ENCODE measurements around the gene CAMTA1.
"Not testable (repeated sequence)": the region's sequence is repeated elsewhere in the genome, so short reads cannot be mapped to it uniquely, and the experiment has no call there.

CAMTA1 gene

DNA sequence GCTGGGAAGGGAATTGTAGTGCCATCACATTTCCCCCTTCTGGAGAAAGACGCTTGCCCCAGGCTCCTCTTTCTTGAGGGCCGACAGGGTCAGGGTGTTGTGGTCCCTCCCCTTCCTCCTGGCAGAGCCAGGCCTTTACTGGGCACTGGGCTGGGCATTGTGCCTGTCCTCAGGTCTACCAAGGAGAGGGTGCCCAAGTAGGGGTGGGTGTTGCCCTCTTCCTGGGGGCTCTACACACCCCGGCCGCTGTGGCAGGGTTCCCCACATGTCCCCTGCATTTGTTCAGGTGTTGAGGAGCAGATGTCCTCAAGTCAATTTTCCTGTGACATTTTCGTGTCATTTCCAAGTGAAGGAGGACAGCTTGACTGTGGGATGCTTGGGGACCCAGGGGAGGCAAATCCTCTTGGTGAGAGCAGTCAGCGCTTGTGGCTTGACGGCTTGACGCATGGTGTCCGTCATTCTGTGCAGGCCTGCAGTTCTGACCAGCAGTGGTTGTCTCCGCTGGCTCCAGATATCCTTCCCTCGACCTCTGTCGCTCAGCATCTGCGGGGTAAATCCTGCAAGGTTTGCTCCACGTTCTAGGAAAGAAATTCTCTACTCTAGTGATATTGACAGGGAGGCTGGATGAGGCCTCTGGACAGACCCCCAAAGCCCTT lies 804.0 kb downstream of the CAMTA1 start:
- no peak for DNase-seq

DNA sequence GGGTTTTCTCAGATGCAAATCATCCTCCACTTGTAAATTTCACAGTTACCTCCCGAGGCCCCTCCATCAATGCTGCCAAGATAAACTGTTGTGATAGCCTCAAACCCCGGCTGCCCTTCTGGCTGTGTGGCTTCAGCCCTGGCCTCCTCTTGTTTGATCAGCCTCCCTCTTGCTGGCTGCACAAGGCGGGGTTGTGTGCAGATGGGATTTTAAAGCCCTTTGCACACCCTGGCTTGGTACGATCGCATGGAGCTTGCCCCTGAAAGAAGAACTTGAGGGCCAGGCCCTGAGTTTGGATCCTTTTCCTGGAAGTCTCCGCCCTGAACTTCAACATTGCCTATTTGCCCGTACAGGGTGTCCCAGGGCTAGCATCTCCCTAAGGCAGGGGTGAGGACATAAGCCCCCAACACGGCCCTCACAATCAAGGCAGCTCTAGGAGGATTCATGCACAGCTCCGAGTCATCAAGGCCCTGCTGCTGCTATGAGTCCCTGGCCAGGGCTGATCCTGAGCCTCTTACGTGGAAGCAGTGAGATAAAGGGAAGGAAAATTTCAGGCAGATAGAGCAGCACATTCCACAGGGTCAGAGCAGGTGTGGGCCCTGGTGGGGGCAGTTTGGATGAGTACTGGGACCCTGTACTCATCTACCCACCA lies 804.6 kb downstream of the CAMTA1 start:
- no peak for DNase-seq

DNA sequence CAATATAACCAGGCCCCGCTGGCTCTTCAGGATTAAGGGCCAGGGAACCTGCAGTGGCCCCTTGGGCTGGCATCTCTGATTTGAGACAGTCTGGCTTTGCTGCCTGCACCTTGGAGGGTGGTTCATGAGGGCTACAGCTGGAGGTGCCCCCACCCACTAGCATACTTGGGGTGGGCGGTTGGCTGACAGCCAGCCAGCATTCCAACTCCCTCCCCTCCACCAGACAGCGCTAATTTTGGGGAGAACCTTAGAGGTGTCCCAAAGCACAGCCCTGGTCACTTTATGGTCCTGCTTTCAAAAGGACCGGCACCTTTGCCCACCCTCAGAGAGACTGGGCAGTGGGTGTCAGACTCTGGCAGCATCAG lies 805.2 kb downstream of the CAMTA1 start:
- no peak for DNase-seq

DNA sequence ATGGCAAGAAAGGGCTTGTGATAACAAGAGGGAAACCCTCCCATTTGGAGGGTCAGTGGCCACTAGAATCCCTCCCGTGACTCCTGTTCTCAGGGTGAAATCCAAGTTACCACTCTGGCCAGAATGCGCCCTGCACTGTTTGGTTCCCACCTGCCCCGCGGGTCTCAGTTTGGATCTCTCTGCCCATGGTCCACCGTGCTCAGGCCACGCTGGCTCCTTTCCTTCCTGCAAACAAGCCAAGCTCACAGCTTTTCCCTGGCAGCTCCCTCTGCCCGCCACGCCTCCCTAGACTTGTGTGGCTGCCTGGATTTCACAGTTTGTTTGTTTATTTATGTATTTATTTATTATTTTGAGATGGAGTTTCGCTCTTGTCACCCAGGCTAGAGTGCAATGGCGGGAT lies 806.3 kb downstream of the CAMTA1 start:
- DNase-seq = no peak

DNA sequence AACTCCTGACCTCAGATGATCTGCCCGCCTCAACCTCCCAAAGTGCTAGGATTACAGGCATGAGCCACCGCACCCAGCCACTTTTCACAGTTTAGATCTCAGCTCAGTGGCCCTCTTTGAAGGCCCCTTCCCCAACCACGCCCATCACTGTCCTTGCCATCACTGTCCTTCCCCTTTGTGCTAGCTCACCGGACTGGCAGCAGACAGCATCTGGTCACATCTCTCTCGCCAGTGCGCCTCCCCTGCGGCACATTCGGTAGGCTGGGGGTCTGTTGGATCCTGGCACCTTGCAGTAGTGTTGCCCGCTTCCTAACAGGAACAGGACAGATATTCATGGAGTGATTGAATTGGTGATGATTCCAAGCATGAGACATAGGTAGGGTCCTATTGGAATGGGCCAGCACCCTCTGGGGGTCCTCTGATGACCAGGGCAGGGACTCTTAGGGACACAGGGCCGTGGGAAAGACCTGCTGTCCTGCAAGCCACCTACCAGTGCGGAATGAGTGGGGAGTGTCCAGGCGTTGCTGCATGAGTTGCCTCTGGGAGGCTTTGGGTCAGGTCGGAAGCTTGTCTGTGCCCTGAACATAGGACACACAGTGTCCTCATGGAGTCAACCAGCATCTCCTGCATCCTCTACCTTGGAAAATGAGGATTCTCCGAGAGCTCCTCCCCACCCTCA lies 807.0 kb downstream of the CAMTA1 start:
- DNase-seq = no peak

DNA sequence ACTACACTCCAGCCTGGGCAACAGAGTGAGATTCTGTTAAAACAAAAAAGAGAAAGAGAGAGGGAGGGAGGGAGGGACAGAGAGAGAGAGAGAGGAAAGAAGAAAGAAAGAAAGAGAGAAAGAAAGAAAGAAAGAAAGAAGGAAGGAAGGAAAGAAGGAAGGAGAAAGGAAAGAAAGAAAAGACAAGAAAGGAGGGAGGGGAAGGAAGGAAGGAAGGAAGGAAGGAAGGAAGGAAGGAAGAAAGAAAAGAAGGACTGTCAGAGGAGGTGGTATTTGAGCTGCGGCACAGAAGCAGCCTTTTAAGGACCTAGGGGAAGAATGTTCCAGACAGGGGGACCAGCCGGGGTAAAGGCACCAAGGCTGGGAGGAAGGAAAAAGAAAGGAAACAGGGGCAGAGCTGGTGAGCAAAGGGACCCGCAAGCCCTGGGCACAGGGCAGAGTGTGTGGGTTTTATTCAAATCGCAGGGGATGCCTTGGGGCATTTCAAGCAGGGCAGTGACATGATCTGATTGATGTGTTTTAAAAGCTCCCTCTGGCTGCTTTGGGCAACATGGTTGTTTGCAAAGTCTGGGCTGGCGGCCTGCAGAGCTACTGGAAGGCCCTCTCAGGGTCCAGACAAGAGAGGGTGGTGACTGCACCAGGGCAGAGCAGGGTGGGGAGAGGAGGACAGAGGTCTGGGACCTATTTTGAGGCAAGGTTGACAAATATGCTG lies 808.9 kb downstream of the CAMTA1 start:
- DNase-seq = no peak

DNA sequence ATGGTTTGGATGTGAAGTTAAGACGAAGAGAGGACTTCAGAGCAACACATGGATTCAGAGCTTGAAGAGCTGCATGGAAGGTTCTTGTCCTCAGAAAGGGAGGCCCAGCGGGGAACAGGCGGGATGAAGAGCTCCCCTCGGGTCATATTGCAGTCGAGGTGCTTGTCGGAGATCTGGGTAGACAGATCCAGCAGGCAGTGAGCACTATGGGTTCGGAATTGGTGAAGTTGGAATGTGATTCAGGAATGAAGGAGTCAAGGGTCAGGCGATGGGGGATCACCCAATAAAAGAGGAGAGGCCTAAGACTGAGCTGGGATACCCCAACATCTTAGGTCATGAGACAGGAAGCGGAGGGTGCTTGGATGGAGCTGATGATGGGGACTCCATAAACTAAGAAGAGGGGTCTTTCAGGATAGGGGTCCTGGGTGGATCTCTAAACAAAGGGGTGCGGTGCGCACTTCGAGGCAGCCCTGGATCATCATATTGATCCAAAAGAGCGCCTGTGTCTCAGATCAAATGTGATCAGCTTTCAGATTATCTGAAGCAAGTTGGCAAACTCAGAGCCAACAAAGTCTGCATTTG lies 809.6 kb downstream of the CAMTA1 start:
- no peak for DNase-seq

DNA sequence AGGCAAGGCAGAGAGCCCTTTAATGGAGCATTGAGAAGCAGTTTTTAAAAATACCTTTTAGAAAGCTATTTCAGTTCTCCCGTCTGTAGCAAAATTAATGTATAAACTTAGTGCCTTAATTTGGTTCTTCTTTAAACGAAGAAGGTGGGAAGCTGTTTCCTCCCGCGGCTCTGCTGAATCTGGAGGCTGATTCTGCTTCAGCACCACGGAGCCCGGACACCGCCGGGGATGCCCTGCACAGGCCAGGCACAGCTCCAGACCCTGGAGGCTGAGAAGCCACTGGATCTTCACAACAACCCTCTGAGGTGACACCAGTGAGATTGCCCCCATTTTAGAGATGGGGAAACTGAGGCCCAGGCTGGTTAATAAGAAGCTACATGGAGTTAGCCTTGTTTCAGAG lies 810.1 kb downstream of the CAMTA1 start:
- DNase-seq = no peak

DNA sequence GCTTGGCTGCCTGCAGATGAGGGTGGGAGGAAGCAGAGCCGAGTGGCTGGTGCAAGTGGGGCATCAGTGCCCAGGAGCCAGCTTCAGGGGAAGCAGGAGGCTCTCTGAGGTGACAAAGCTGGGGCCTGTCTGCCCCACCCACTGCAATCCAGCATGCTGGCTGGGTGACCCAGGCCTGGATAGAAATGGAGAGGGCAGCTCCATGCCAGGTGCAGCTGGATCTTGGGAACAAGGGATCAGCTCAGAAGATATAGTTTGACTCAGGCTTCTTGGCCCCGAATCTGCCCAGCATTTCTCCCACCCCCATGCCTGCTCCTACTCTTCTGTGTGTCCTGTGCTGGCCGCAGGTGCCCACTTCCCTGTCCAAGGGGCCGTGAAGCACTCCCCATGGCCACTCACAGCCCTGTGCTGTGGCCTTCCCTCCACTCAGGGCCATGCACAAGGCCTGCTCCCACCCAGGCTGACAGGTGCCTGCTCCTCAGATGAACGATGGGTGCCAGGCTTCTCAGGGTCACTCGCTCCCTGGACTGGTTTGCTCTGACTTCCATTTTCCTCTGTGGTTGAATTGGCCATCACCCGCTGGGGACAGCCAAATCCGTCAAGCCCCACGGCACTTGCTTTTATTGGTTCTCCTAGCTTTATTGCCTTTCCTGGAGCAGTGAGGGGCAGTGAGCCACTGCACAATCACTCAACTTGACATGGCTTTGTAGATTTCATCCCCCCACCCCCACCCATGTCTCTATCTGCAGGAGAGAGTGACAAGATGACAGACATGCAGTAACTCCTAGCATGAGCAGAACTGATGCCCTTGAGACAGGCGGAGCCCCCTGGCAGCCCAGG lies 811.1 kb downstream of the CAMTA1 start:
- no peak for DNase-seq

DNA sequence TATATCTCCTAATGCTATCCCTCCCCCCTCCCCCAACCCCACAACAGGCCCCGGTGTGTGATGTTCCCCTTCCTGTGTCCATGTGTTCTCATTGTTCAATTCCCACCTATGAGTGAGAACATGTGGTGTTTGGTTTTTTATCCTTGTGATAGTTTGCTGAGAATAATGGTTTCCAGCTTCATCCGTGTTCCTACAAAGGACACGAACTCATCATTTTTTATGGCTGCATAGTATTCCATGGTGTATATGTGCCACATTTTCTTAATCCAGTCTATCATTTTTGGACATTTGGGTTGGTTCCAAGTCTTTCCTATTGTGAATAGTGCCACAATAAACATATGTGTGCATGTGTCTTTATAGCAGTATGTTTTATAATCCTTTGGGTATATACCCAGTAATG lies 812.8 kb downstream of the CAMTA1 start:
- not testable (repeated sequence) for DNase-seq

DNA sequence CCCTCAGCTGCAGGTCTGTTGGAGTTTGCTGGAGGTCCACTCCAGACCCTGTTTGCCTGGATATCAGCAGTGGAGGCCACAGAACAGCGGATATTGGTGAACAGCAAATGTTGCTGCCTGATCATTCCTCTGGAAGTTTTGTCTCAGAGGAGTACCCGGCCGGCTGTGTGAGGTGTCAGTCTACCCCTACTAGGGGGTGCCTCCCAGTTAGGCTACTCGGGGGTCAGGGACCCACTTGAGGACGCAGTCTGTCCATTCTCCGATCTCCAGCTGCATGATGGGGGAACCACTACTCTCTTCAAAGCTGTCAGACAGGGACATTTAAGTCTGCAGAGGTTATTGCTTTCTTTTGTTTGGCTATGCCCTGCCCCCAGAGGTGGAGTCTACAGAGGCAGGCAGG lies 819.7 kb downstream of the CAMTA1 start:
- not testable (repeated sequence) for DNase-seq

DNA sequence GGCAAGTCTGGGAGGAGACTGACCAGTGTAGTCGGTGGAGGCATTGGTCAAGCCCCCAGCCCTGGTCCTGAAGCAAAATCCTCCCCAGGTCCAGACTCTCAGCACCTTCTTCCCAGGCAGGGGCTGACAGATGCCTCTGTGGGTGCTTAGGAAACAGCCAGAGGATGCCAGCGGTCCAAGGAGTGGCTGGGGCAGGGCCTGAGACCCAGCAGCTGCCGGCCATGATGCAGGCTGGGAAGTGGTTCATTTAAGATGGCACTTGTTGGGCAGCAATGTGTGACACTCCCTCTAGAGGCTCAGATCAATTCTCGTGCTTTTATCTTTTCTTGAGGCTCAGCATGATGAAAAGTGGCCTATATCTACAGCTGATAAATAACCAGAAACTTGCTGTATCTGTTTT lies 820.8 kb downstream of the CAMTA1 start:
- no peak for DNase-seq

DNA sequence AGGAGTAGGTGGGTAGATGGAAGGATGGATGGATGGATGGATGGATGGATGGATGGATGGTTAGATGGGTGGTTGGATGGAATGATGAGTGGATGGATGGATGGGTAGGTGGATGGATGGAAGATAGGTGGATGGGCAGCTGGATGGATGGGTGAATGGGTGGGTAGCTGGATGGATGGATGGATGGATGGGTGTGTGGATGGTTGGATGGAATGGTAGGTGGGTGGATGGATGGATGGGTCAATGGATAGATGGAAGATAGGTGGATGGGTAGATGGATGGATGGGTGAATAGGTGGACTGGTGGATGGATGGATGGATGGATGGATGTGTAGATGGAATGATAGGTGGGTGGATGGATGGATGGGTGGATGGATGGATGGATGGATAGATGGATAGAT lies 821.8 kb downstream of the CAMTA1 start:
- DNase-seq = no peak

DNA sequence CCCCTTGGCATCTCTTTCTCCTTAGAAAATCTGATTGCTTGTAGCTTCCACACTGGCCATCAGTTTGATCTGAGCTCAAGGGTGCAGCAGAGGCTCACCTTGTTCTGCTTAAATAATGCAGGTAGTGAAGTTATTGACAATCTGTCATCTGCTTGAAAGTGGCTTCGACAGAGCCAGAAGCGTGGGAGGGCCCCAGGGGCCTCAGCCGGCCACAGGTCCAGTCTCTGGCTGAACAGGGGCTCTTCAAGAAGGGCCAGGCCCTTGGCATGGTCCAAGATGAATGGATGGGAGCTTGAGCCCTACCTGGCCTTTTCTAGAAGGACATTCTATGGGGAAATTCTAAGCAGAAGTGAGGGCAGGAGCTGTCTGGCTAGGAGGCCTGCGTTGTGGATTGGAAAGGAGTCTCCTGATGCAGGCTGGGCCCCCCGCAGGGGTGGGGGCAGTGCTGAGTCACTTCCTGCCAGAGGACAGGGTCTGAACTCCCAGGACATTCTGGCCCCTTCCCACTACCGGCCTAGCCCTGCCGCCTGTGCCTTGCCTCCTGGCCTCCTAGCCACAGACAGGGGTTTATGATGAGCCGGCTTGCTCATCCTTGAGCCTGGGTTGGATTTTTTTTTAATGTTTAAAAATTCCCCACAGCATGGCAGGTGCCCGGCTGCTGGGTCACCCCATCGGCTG lies 823.5 kb downstream of the CAMTA1 start:
- no peak for DNase-seq

DNA sequence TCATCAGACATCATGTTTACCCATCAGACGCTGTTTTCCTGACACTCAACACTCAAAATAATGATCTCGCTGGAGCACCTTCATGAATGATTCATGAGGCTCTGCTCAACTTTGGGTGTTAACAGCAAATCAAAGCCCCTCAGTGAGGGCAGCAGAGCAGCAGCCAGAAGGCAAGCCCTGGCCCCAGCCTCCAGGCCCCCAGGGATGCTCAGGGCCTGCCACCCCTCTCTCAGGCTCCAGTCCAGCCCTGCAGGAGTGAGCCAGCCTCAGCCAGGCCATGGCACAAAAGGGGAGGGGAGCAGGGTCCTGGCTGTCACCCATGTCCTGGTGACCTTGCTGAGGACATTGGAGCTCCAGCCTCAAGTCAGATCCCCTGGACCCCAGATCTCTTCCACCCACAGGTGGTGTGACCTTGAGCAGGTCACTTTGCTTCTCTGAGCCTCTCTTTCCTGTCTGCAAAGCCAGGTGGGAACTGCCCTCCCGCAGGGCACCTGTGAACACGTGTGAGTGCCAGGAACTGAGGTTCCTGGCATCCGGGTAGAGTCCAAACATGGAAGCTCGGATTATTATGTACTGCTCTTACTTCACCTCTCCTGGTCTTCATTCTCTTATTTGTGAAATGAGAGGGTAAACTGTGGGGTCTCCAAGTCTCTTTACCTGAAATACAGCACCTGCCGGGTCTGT lies 824.2 kb downstream of the CAMTA1 start:
- no peak for DNase-seq

DNA sequence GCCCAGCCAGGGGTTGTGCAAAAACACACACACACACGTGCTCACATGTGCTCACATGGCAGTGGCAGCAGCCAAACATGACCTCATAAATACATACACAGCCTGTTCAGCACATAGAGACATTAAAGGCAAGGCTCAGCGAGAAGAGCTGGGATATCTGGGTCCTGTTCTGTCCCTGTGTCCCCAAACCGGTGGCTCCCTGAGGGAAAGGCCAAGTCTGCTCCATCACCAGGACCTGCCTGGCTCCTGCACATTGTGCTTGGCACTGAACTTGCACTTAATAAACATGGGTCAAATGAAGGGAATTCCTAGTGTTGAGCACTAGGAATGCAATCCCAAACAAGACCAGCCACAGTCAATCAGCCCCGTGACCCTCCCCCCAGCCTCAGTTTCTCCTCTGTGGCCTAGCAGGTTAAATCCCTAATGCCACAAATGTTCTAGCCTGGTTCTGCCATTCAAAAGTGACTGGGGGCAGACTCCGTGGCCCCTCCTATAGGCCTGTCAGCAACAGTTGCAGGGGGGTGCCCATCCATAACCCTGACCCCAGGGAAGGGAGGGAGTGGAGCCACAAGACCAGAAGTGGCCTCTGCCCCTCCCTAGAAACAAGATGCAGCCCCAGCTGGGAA lies 825.0 kb downstream of the CAMTA1 start:
- DNase-seq = no peak

DNA sequence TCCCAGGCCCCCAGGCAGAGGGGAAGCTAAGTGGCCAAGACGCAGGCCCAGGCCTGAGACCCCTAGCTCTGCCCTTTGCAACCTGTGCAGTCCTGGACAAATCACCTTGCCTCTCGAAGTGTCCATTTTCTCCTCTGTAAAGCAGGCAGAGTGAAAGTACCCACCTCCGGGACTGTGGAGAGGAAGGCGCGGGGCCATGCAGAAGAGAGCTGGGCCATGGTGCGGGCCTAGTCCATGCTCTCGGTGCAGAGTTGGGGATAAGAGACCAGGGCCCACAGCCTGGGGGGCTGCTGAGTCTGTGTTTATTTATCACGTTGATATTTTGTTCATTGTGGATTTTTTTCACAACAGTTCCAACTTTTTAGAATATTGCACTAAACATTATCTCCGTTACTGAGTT lies 825.7 kb downstream of the CAMTA1 start:
- DNase-seq = no peak

DNA sequence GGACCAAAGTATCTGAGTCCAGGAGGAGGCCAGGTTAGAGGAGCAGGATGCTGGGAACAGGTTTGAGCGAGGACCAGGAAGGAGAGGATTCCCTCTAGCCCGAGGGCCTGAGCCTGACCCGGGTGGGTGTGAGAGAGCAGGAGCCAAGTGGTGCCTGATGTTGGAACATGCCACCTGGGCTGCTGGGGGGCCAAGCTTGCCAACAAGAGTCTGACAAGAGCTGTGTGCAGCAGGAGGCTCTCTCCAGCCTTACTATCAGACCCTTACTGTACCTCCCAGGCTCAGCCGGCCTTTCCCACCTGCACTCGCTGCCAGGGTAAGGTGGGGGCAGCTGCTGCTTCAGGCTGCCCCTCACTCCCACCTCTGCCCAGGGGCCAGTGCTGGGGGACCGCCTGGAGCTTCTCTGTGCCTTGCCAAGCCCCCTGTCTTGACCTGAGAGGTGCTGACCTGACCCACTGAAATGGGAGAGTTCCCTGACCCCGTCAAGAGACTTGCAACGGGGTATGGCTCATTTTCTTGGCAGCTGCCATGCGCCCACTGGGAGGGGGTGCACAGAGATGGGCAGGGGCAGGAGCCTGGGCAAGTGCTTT lies 826.3 kb downstream of the CAMTA1 start:
- DNase-seq = no peak

DNA sequence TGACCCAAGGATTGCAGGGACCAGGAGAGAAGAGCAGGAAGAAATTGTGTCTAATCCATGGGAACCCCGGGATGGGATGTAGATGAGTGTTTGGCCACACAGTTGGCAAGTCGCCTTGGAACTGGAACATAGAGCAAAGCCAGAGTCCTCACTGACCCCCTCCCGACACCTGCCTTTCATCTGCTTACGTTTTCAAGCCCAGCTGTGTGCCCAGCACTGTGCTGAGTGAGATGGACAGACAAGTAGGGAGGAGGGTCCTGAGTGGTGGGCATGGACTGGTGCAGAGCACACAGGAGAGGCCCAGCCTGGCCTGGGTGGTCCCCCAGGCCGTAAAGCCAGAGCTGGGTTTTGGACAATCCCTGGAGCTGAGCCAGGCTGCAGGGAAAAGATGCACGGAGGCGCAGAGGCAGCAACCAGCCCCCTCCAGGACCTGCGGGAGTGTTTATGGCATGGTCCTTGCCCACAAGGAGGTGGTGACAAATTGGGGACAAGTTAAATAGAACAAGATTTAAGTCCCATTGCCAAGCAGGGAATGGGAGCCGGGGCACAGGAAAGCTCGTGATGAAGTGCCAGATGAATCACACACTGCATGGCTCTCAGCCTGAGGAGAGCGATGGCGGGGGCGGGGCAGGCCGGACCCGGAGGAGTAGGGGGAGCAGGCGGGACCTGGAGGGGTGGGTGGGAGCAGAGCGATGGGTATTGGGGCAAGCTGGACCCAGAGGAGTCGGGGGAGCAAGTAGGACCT lies 828.0 kb downstream of the CAMTA1 start:
- no peak for DNase-seq

DNA sequence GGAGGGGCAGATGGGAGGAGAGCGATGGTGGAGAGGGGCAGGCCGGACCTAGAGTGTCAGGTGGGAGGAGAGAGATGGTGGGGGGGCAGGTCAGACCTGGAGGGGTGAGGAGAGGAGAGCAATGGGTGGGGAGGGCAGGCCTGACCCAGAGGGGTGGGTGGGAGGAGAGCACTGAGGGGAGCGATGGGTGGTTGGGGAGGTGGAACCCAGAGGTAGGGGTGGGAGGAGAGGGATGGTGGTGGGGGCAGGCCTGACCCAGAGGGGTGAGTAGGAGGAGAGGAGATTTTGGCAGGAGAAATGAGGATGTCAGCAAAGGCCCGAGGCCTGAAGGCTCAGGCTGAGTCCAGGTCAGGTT lies 828.6 kb downstream of the CAMTA1 start:
- no peak for DNase-seq
